Suprapubic skin (tissue), 3 donors: ENCODE results near the gene INSL6.

Experiments
- EP300 ChIP-seq: sonication (generic); formaldehyde crosslinking; IDR thresholded peaks from one replicate; pipeline ENCODE4 v1.6.1; 2017; ENCODE audit warnings: antibody characterized with exemption
- TF ChIP-seq, protein P1 (sequence below), 2 donors: fragments of 200-600 bp in 1 of 2; fragments of 450-650 bp in 1 of 2; sonication (generic) in 1 of 2; IDR thresholded peaks; one replicate each; pipeline ENCODE4 v1.5.1; 2016 to 2019; ENCODE audit warnings: antibody characterized with exemption in 2 of 2, mild to moderate bottlenecking in 1 of 2, moderate library complexity in 1 of 2

DNA sequence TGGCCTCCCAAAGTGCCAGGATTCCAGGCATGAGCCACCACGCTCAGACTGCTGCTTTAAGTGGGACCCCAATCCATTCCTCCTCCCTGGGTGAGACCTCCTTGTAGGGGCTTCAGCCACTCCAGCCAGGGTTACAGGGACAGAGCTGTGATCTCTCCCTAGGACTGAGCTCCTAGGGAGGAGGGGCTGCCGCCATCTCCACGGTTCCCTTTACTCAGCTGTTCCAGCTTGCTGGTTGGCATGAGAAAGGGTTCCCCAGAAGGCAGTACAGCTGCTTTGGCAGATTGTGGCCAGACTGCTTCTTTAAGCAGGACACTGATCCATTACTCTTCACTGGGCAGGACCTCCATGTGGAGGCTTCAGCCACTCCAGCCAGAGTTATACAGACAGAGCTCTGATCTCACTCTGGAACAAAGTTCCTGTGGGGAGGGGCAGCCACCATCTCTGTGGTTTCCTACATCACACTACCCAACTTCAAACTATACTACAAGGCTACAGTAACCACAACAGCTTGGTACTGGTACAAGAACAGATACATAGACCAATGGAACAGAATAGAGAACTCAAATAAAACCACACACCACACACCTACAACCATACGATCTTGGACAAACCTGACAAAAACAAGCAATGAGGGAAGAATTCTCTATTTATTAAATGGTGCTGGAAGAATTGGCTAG lies 7.2 kb downstream of the INSL6 start:
- TF ChIP-seq EP300, result no peak
- TF ChIP-seq, protein P1, sequence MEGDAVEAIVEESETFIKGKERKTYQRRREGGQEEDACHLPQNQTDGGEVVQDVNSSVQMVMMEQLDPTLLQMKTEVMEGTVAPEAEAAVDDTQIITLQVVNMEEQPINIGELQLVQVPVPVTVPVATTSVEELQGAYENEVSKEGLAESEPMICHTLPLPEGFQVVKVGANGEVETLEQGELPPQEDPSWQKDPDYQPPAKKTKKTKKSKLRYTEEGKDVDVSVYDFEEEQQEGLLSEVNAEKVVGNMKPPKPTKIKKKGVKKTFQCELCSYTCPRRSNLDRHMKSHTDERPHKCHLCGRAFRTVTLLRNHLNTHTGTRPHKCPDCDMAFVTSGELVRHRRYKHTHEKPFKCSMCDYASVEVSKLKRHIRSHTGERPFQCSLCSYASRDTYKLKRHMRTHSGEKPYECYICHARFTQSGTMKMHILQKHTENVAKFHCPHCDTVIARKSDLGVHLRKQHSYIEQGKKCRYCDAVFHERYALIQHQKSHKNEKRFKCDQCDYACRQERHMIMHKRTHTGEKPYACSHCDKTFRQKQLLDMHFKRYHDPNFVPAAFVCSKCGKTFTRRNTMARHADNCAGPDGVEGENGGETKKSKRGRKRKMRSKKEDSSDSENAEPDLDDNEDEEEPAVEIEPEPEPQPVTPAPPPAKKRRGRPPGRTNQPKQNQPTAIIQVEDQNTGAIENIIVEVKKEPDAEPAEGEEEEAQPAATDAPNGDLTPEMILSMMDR (IDR thresholded peaks at IDR 0.05), result no peak
